ENCODE results near the gene PAQR8. TPM values are rescaled to one million over a fixed set of nuclear protein-coding genes. Genes with fewer than 3 reads are reported as not detected.

PAQR8 gene
- total RNA-seq, 2 experiments from 2014 or later, result 5.5 to 6.2 TPM

DNA sequence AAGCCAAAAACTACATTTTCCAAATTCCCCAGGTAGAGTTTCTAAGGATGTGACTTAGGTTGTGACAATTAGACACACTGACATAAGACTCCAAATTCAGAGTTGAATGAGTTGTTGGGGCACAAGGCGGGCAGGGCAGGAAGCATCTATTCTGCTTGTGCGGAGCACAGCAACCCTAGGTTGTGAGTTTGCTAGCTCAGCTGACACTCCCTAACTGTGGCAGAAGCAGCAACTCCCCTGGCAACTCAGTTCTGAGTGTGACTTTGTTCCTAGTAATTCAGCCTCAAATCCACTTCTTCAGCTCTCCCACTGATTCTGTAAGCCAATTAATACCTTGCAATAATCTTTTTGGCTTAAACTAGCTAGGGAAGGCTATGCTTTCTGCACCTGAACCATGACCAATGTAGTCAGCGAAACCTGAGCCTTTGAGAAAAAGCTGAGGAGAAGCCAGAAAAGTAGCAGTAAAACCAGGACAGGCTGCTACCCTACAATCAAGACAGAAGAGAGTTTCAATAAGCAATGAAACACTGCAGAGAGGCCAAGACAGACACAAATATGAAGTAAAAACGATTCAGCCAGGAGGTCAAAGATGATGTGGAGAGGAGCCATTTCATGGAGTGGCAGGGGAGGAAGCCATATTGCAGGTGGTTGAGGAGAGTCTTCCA is 30.0 kb upstream of the PAQR8 start:
- CTCF ChIA-PET (ENCODE audit: unreplicated experiment), result no interaction called here

DNA sequence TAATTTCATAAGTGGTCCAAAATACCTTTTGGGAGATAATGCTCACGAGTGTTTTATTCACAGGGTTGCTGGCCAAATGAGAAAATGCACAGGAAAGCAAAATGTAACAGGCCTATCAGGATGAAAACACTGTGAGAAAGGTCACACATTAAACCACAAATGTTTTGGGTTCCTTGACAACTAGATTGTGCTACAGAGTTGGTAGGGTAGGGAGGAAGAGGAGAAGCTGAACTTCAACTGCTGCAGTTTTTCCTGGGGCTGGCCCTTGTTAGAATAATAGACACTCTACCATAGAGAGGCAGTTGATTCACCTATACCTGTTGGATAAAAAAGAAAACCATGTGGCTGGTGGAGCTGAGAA is 28.1 kb upstream of the PAQR8 start:
- intact Hi-C loops (cut with micrococcal nuclease; ENCODE audit: unreplicated experiment), result no loop called here
- no peak overlapping the region for H3K4me3 ChIP-seq (ENCODE audit: low read depth, low read length, poor library complexity, severe bottlenecking)
- H3K4me2 ChIP-seq (ENCODE audit: low read length), result peak overlapping the region; percentile 13; the same call in 1 of the 2 replicates
- H3K9me3 ChIP-seq (ENCODE audit: low read length), result no peaks in the 10 kb centered on the region
- no TSS peak for BruUV-seq (replicated peaks)
- no peak overlapping the region for H3K27ac ChIP-seq (ENCODE audit: low read depth, low read length, poor library complexity, severe bottlenecking)
- ChIA-PET CTCF (ENCODE audit: unreplicated experiment) (interaction anchor here (0.6 to 0.9 kb wide), 2 partner anchors 11 to 23 kb away, joined by 3 to 5 read pairs; no protein-coding TSS in a partner anchor), POLR2A (interaction anchor here (0.7 to 1.2 kb wide), 4 partner anchors 19 to 94 kb away, joined by 3 read pairs; no protein-coding TSS in a partner anchor)
- no peaks in the 10 kb centered on the region for H3K79me2 ChIP-seq (ENCODE audit: insufficient read depth, low read depth, low read length)
- no peak for DNase-seq (ENCODE audit: low spot score)
- no peak for TF ChIP-seq EZH2phosphoT487 (IDR thresholded peaks at IDR 0.05; ENCODE audit: borderline replicate concordance, low read depth, low read length)
- TF ChIP-seq, protein P1, sequence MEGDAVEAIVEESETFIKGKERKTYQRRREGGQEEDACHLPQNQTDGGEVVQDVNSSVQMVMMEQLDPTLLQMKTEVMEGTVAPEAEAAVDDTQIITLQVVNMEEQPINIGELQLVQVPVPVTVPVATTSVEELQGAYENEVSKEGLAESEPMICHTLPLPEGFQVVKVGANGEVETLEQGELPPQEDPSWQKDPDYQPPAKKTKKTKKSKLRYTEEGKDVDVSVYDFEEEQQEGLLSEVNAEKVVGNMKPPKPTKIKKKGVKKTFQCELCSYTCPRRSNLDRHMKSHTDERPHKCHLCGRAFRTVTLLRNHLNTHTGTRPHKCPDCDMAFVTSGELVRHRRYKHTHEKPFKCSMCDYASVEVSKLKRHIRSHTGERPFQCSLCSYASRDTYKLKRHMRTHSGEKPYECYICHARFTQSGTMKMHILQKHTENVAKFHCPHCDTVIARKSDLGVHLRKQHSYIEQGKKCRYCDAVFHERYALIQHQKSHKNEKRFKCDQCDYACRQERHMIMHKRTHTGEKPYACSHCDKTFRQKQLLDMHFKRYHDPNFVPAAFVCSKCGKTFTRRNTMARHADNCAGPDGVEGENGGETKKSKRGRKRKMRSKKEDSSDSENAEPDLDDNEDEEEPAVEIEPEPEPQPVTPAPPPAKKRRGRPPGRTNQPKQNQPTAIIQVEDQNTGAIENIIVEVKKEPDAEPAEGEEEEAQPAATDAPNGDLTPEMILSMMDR (conservative IDR thresholded peaks at IDR 0.05; ENCODE audit: low read length), result no peak
- H4K20me1 ChIP-seq (ENCODE audit: insufficient read depth, low read length), result no peaks in the 10 kb centered on the region
- H3K4me1 ChIP-seq (ENCODE audit: insufficient read depth, low read length, poor library complexity, severe bottlenecking), result peaks cover 29% of the 10 kb centered on the region
- H2AFZ ChIP-seq (ENCODE audit: low read length), result peak overlapping the region; percentile 55; the same call in 1 of the 2 replicates
- no peaks in the 10 kb centered on the region for H3K36me3 ChIP-seq (ENCODE audit: insufficient read depth, low read length)
- H3K9me2 ChIP-seq (ENCODE audit: insufficient read depth, low read length), result no peaks in the 10 kb centered on the region

More for the DNA sequence above, 30.0 kb upstream of the PAQR8 start:
- Histone ChIP-seq H3K4me1 (ENCODE audit: insufficient read depth, low read length, poor library complexity, severe bottlenecking) (peaks cover 44% of the 10 kb centered on the region), H3K4me2 (ENCODE audit: low read length) (no peak overlapping the region), H3K36me3 (ENCODE audit: insufficient read depth, low read length) (no peaks in the 10 kb centered on the region), H3K9me3 (ENCODE audit: low read length) (no peaks in the 10 kb centered on the region), H3K4me3 (ENCODE audit: low read depth, low read length, poor library complexity, severe bottlenecking) (no peak overlapping the region), H3K9me2 (ENCODE audit: insufficient read depth, low read length) (no peaks in the 10 kb centered on the region), H2AFZ (ENCODE audit: low read length) (no peak overlapping the region), H3K79me2 (ENCODE audit: insufficient read depth, low read depth, low read length) (no peaks in the 10 kb centered on the region), H3K27ac (ENCODE audit: low read depth, low read length, poor library complexity, severe bottlenecking) (no peak overlapping the region), H4K20me1 (ENCODE audit: insufficient read depth, low read length) (no peaks in the 10 kb centered on the region)
- no peak for DNase-seq (ENCODE audit: low spot score)
- TF ChIP-seq, protein P1 (conservative IDR thresholded peaks at IDR 0.05; ENCODE audit: low read length), result no peak
- TF ChIP-seq EZH2phosphoT487 (IDR thresholded peaks at IDR 0.05; ENCODE audit: borderline replicate concordance, low read depth, low read length), result no peak
- POLR2A ChIA-PET, result interaction anchor here (1.5 kb wide), 1 partner anchor 11 kb away, joined by 3 read pairs; no protein-coding TSS in a partner anchor
- intact Hi-C loops (cut with micrococcal nuclease; ENCODE audit: unreplicated experiment), result no loop called here
- no TSS peak for BruUV-seq (replicated peaks)

- POLR2A ChIA-PET, result interaction anchor here (3.1 kb wide), 1 partner anchor 16 kb away, joined by 11 read pairs; no protein-coding TSS in a partner anchor
- BruUV-seq (replicated peaks), result no TSS peak
Measured at GRCh38 chr6:52335576-52335975, 26.4 kb upstream of the PAQR8 start.

More at GRCh38 chr6:52335576-52335975, 26.4 kb upstream of the PAQR8 start:
- Histone ChIP-seq H3K4me3 (ENCODE audit: low read depth, low read length, poor library complexity, severe bottlenecking) (no peak overlapping the region), H4K20me1 (ENCODE audit: insufficient read depth, low read length) (no peaks in the 10 kb centered on the region), H3K79me2 (ENCODE audit: insufficient read depth, low read depth, low read length) (no peaks in the 10 kb centered on the region), H3K27ac (ENCODE audit: low read depth, low read length, poor library complexity, severe bottlenecking) (no peak overlapping the region), H3K4me2 (ENCODE audit: low read length) (no peak overlapping the region), H2AFZ (ENCODE audit: low read length) (no peak overlapping the region), H3K4me1 (ENCODE audit: insufficient read depth, low read length, poor library complexity, severe bottlenecking) (peaks cover 12% of the 10 kb centered on the region), H3K9me3 (ENCODE audit: low read length) (no peaks in the 10 kb centered on the region), H3K9me2 (ENCODE audit: insufficient read depth, low read length) (no peaks in the 10 kb centered on the region), H3K36me3 (ENCODE audit: insufficient read depth, low read length) (no peaks in the 10 kb centered on the region)
- no peak for DNase-seq (ENCODE audit: low spot score)
- CTCF ChIA-PET (ENCODE audit: unreplicated experiment), result no interaction called here
- TF ChIP-seq, protein P1 (conservative IDR thresholded peaks at IDR 0.05; ENCODE audit: low read length), result no peak
- no peak for TF ChIP-seq EZH2phosphoT487 (IDR thresholded peaks at IDR 0.05; ENCODE audit: borderline replicate concordance, low read depth, low read length)
- intact Hi-C loops (cut with micrococcal nuclease; ENCODE audit: unreplicated experiment), result no loop called here
